HG03025 (cell line): ENCODE results near the gene MINDY3.

ENCODE experiments used
- ATAC-seq: cut with Tn5 transposase; IDR thresholded peaks from one replicate; pipeline ENCODE4 v1.9.1; 2021; ENCODE audit warnings: mild to moderate bottlenecking, moderate library complexity; ENCODE audit not compliant: unreplicated experiment, low FRiP score

MINDY3 gene

GRCh38 chr10:15741581-15741980, 118.7 kb downstream of the MINDY3 start:
- no peak for ATAC-seq

DNA sequence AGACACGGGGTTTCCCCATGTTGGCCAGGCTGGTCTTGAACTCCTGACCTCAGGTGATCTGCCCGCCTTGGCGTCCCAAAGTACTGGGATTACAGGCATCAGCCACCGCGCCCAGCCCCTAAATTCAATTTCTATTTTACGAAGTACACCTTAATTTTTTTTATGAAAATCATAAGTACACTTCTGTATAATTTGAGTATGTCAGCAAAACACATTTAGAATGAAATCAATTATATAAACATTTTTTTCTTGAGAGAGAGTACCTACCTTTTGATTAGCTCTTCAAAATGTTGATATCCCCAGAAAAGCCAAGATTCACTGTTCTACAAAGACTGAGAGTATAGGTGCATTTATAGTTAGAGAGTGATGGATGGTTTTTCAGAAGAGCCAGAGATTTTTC, 120.0 kb downstream of the MINDY3 start:
- ATAC-seq, result no peak

GRCh38 chr10:15739254-15739970, 120.9 kb downstream of the MINDY3 start:
- ATAC-seq, result no peak

DNA sequence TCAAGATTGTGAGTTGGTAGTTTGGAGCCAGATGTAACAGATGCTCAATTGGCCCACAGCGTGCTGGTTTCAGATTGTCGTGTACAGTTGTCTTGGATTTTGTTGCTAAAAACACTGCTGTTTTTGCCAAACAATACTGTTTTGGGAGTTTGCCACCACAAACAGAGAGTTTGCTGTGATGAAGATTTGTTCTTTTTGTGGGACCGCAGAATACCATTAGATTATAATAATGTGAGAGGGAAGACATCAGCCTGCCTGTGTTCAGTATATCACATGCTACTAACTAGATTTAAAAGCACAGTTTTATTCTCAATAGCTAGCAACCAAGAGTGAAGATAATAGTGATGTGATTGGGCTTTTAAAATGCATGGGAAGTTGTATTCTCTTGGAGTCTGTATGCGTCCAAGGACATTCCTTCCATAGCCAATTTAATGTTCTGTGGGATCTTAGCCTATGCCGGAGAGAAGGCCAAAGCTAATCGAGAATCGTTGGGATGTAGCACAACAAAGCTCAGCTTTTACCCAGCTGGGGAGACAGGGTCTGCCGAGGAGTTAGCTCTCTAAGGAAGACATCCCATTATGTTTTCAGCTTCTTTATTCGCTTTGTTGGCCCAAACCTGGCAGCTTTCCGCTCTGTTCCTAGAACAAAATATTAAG, 121.9 kb downstream of the MINDY3 start:
- ATAC-seq, result no peak

DNA sequence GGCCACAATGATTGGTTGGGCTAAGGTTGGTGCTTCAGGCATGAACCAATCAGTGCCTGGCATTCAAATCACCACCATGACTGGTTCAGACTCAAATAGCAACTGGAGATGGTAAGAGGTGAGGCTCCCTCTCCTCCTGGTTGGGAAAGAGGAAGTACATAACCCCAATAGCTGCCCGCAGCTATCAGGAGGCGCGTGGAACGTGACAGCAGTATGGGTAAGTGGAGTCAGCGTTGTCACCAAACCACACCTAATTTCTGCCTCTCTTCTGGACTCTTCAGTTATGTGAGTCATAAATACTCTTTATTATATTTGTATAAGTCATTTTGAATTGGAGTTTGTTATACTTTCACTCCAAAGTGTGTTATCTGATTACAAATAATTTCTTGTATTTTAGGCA, 122.7 kb downstream of the MINDY3 start:
- no peak for ATAC-seq

GRCh38 chr10:15735763-15736162, 124.5 kb downstream of the MINDY3 start:
- ATAC-seq, result no peak

- no peak for ATAC-seq
Observed at GRCh38 chr10:15730341-15730740, 130.0 kb downstream of the MINDY3 start.

GRCh38 chr10:15729890-15730289, 130.4 kb downstream of the MINDY3 start:
- no peak for ATAC-seq
